ENCODE data around the gene ADAP1.

DNA sequence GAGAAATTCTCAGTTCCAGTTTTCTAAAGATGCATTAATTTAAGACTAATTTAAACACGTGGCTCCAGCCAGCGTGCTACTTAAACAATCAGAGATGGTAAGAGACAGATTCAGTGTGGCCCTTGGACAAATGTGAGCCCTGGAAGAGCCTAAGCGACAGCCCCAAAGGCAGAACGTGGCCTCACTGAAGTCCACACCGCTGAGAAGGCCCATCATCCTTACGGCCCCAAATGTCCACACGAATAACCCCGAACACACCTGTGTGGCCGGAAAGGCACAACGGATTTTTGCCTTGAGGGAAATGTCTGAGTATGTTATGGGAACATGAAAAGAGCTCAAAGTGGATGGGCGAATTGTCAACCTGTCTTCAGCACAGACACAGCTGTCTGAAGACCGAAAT, 17.6 kb upstream of the ADAP1 start:
- TF ChIP-seq, protein P1, sequence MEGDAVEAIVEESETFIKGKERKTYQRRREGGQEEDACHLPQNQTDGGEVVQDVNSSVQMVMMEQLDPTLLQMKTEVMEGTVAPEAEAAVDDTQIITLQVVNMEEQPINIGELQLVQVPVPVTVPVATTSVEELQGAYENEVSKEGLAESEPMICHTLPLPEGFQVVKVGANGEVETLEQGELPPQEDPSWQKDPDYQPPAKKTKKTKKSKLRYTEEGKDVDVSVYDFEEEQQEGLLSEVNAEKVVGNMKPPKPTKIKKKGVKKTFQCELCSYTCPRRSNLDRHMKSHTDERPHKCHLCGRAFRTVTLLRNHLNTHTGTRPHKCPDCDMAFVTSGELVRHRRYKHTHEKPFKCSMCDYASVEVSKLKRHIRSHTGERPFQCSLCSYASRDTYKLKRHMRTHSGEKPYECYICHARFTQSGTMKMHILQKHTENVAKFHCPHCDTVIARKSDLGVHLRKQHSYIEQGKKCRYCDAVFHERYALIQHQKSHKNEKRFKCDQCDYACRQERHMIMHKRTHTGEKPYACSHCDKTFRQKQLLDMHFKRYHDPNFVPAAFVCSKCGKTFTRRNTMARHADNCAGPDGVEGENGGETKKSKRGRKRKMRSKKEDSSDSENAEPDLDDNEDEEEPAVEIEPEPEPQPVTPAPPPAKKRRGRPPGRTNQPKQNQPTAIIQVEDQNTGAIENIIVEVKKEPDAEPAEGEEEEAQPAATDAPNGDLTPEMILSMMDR (IDR thresholded peaks at IDR 0.05; ENCODE audit: insufficient read depth, low read length, poor library complexity, severe bottlenecking): no peak
- no peak for TF ChIP-seq EZH2phosphoT487 (conservative IDR thresholded peaks at IDR 0.05; ENCODE audit: low read length)
